ENCODE measurements around the gene PPP3R2. TPM values are rescaled to one million over a fixed set of nuclear protein-coding genes. Genes with fewer than 3 reads are reported as not detected.

PPP3R2 gene
- polyA plus RNA-seq, 2 of the 4 experiments (the other 2 are of a cell fraction), result not detected

- Histone ChIP-seq H3K27ac (no peak overlapping the region), H3K9me3 (no peaks in the 10 kb centered on the region), H3K4me2 (no peak overlapping the region), H3K4me1 (peaks cover 25% of the 10 kb centered on the region), H3K4me3 (no peak overlapping the region)
- ATAC-seq (no peak), DNase-seq (ENCODE audit: low read depth in 1 of 2, low spot score in 1 of 2) (no peak), FAIRE-seq (no peak)
- TF ChIP-seq FOSL2 (IDR thresholded peaks at IDR 0.05) (no peak), FOSL2 (CRISPR knock-in tag; IDR thresholded peaks at IDR 0.05) (0 out of 2 replicates have a peak, but pooled peaks have one; percentile 11), ZC3H11A (IDR thresholded peaks at IDR 0.05) (no peak)
- WGBS (ENCODE audit: missing lambda C conversion rate), result 70% methylated on average over 5 of the region's 5 CpGs
- POLR2A ChIA-PET, result no interaction called here
- CTCF ChIA-PET, result interaction anchor here (0.6 kb wide), 1 partner anchor 38 kb away, joined by 3 read pairs; no protein-coding TSS in a partner anchor
Observed at GRCh38 chr9:101586651-101587050, 8.1 kb downstream of the PPP3R2 start.

GRCh38 chr9:101585740-101586139 is 9.0 kb downstream of the PPP3R2 start:
- no peak overlapping the region for H3K4me2 ChIP-seq
- ChIA-PET CTCF (no interaction called here), POLR2A (no interaction called here)
- H3K4me3 ChIP-seq, result no peak overlapping the region
- H3K27ac ChIP-seq, result no peak overlapping the region
- ATAC-seq (no peak), FAIRE-seq (no peak), DNase-seq (ENCODE audit: low read depth in 1 of 2, low spot score in 1 of 2) (no peak)
- no peak for TF ChIP-seq NPAS2 (CRISPR knock-in tag; IDR thresholded peaks at IDR 0.05; ENCODE audit: borderline replicate concordance)
- TF ChIP-seq KDM5A (IDR thresholded peaks at IDR 0.05), result no peak
- no peak for TF ChIP-seq ZFP36 (IDR thresholded peaks at IDR 0.05; ENCODE audit: borderline replicate concordance, partially characterized antibody)
- TF ChIP-seq HOXB5 (CRISPR knock-in tag; IDR thresholded peaks at IDR 0.05), result no peak
- TF ChIP-seq HDAC2 (IDR thresholded peaks at IDR 0.05), result no peak
- TF ChIP-seq MAFK (IDR thresholded peaks at IDR 0.05; ENCODE audit: partially characterized antibody), result no peak
- TF ChIP-seq ESRRA (IDR thresholded peaks at IDR 0.05; ENCODE audit: borderline replicate concordance, low read length), result no peak
- no peak for TF ChIP-seq FOSB (CRISPR knock-in tag; IDR thresholded peaks at IDR 0.05)
- no peak for TF ChIP-seq SREBF2 (IDR thresholded peaks at IDR 0.05)
- TF ChIP-seq, protein P1, sequence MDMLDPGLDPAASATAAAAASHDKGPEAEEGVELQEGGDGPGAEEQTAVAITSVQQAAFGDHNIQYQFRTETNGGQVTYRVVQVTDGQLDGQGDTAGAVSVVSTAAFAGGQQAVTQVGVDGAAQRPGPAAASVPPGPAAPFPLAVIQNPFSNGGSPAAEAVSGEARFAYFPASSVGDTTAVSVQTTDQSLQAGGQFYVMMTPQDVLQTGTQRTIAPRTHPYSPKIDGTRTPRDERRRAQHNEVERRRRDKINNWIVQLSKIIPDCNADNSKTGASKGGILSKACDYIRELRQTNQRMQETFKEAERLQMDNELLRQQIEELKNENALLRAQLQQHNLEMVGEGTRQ (IDR thresholded peaks at IDR 0.05), result no peak
- TF ChIP-seq HEYL (CRISPR knock-in tag; IDR thresholded peaks at IDR 0.05), result no peak
- no peak for TF ChIP-seq CHD4 (IDR thresholded peaks at IDR 0.05; ENCODE audit: borderline replicate concordance)
- no peak for TF ChIP-seq GATA3 (IDR thresholded peaks at IDR 0.05; ENCODE audit: borderline replicate concordance)
- TF ChIP-seq CBX8 (IDR thresholded peaks at IDR 0.05), result no peak
- TF ChIP-seq CTCF (IDR thresholded peaks at IDR 0.05), result no peak
- no peak for TF ChIP-seq ELK1 (IDR thresholded peaks at IDR 0.05; ENCODE audit: low read depth, low read length)
- TF ChIP-seq POLR2AphosphoS2 (conservative IDR thresholded peaks at IDR 0.05; ENCODE audit: low read length), result no peak
- peaks cover 25% of the 10 kb centered on the region for H3K4me1 ChIP-seq
- H3K9me3 ChIP-seq, result no peaks in the 10 kb centered on the region
- WGBS (ENCODE audit: missing lambda C conversion rate), result 32% methylated on average over 3 of the region's 3 CpGs

DNA sequence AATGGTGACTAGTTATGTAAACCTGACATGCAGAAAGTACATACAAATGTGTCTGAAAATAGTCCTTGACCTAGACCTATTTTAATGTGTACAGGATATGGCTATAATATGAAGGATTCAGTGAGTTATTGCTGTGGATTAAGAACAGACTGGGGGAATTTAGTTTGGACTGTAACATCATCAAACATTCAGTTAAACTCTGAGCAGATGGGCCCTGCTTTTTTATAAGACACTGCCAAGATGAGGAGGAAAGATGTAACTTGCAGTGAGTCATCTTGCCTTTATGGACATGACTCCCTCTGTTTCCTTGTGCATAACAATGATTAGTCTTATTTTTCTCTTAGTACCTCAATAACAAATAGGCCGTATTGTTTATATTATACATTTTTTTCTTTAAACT is 12.2 kb downstream of the PPP3R2 start:
- FAIRE-seq (no peak), DNase-seq (ENCODE audit: low read depth in 1 of 2, low spot score in 1 of 2) (peak in 1 of 2 experiments; percentile 29), ATAC-seq (peak; percentile 66 to 80)
- WGBS (ENCODE audit: missing lambda C conversion rate), result 40% methylated on average over 1 of the region's 1 CpG
- Histone ChIP-seq H3K27ac (peak overlapping the region in 1 of 2 experiments; percentile 34; a peak in 1 of 6 replicates), H3K4me3 (no peak overlapping the region), H3K4me2 (no peak overlapping the region), H3K4me1 (peaks cover 11% of the 10 kb centered on the region; the same call in 1 of the 3 replicates), H3K9me3 (no peaks in the 10 kb centered on the region)
- POLR2A ChIA-PET, result no interaction called here
- CTCF ChIA-PET, result no interaction called here
- no peak for TF ChIP-seq FOSL2 (IDR thresholded peaks at IDR 0.05)
- peak; percentile 39 for TF ChIP-seq FOSL2 (CRISPR knock-in tag; IDR thresholded peaks at IDR 0.05)
- no peak for TF ChIP-seq RAD21 (conservative IDR thresholded peaks at IDR 0.05 in 1 of 2, IDR thresholded peaks at IDR 0.05 in 1 of 2)
- TF ChIP-seq EHF (CRISPR knock-in tag; IDR thresholded peaks at IDR 0.05), result no peak
- TF ChIP-seq SMC3 (IDR thresholded peaks at IDR 0.05), result no peak
- no peak for TF ChIP-seq BHLHE40 (IDR thresholded peaks at IDR 0.05; ENCODE audit: low read depth, low read length)
- no peak for TF ChIP-seq RARB (CRISPR knock-in tag; IDR thresholded peaks at IDR 0.05)
